ENCODE results near the gene XXYLT1.

DNA sequence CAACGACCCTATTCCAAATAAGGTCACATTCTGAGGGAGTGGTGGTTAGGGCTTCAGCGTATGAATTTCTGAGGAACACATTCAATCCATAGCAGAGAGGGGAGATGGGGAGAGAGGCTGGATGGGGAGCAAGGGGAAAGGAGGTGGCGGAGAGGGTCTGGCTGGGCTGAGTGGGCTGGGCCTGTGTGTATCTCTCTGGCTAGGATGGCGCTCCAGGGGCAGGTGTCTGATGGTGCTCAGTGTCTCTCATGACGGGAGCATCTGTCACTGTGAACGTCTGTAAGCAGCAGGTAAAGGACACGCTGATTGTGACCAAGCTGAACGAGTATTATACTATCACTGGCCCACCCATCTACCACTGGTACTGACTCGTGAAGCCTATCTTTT, 159.6 kb downstream of the XXYLT1 start:
- TF ChIP-seq POLR2AphosphoS5 (IDR thresholded peaks at IDR 0.05) = no peak
- no peak for TF ChIP-seq CTCF (IDR thresholded peaks at IDR 0.05)
- TF ChIP-seq POLR2A (IDR thresholded peaks at IDR 0.05) = no peak
